Fibroblast of lung (primary cell): ENCODE measurements around the gene CHORDC1. TPM values are rescaled to one million over a fixed set of nuclear protein-coding genes. Genes with fewer than 3 reads are reported as not detected.

Experiments
- DNase-seq, 2 donors: peaks; one replicate each; pipeline versions ENCODE4 v3.0.0 to v3.0.0-alpha.2; 2010; ENCODE audit warnings: low read depth in 2 of 2
- H2AFZ ChIP-seq: 2 replicates; pipeline ENCODE4 v1.5.1; 2012; ENCODE audit warnings: low read length, control low read depth, inconsistent platforms
- H3K27ac ChIP-seq: 2 replicates; pipeline ENCODE4 v1.5.1; 2011; ENCODE audit warnings: low read length, control low read depth; ENCODE audit not compliant: insufficient read depth
- H3K27me3 ChIP-seq: 2 replicates; pipeline ENCODE4 v1.5.1; 2011; ENCODE audit warnings: mild to moderate bottlenecking, low read length; ENCODE audit not compliant: control insufficient read depth, insufficient read depth
- H3K36me3 ChIP-seq: 2 replicates; pipeline ENCODE4 v1.5.1; 2011; ENCODE audit warnings: low read length; ENCODE audit not compliant: control insufficient read depth, insufficient read depth
- H3K4me1 ChIP-seq: 2 replicates; pipeline ENCODE4 v1.5.1; 2011; ENCODE audit warnings: low read length; ENCODE audit not compliant: control insufficient read depth, insufficient read depth; ENCODE audit errors: extremely low read depth
- H3K4me2 ChIP-seq: 2 replicates; pipeline ENCODE4 v1.5.1; 2011; ENCODE audit warnings: low read length, control low read depth; ENCODE audit not compliant: insufficient read depth; ENCODE audit errors: extremely low read depth
- H3K4me3 ChIP-seq, 4 experiments: fragments of 200-600 bp in 1 of 4; sonication (generic) in 1 of 4; replicated peaks in 1 of 4; 2 replicates each; pipeline ENCODE4 v1.5.1; 2011 to 2016; ENCODE audit warnings: low read length in 4 of 4, low read depth in 3 of 4, mild to moderate bottlenecking in 3 of 4, control low read depth in 2 of 4, inconsistent platforms in 1 of 4, mixed read lengths in 1 of 4; ENCODE audit not compliant: insufficient read depth in 1 of 4; ENCODE audit errors: control extremely low read depth in 1 of 4
- H3K79me2 ChIP-seq: 2 replicates; pipeline ENCODE4 v1.5.1; 2012; ENCODE audit warnings: mild to moderate bottlenecking, low read length, inconsistent platforms; ENCODE audit not compliant: control insufficient read depth, insufficient read depth
- H3K9ac ChIP-seq: 2 replicates; pipeline ENCODE4 v1.5.1; 2011; ENCODE audit warnings: mild to moderate bottlenecking, low read length, control low read depth; ENCODE audit not compliant: insufficient read depth
- H3K9me3 ChIP-seq: 2 replicates; pipeline ENCODE4 v1.5.1; 2012; ENCODE audit warnings: low read depth, low read length; ENCODE audit not compliant: control insufficient read depth, insufficient read depth
- H4K20me1 ChIP-seq: 2 replicates; pipeline ENCODE4 v1.5.1; 2011; ENCODE audit warnings: low read length; ENCODE audit not compliant: control insufficient read depth, insufficient read depth; ENCODE audit errors: extremely low read depth
- EZH2 ChIP-seq: IDR thresholded peaks from 2 replicates; pipeline ENCODE4 v1.5.1; 2012; ENCODE audit warnings: low read length, control low read depth, mild to moderate bottlenecking; ENCODE audit errors: missing control alignments
- polyA plus RNA-seq, 2 donors: library from polyadenylated mRNA; depleted of rRNA in 1 of 2; stranded (reverse) in 1 of 2; unstranded in 1 of 2; fragments of >200 nt; gene quantifications; 2 replicates each; pipeline ENCODE4 v1.2.1, GENCODE V29; 2011 to 2012; ENCODE audit warnings: missing spikeins in 1 of 2
- total RNA-seq: library from RNA; depleted of rRNA; stranded (reverse); fragments of >200 nt; gene quantifications from 2 replicates; pipeline ENCODE4 v1.2.1, GENCODE V29; 2014
- TF ChIP-seq, protein P1 (sequence below), 2 donors: IDR thresholded peaks in 1 of 2; conservative IDR thresholded peaks in 1 of 2; 1 replicate in 1 of 2; 2 replicates in 1 of 2; pipeline ENCODE4 v1.5.1; 2011 to 2012; ENCODE audit warnings: low read length in 2 of 2, control low read depth in 1 of 2, inconsistent platforms in 1 of 2, low read depth in 1 of 2, mild to moderate bottlenecking in 1 of 2

Gene CHORDC1
- total and polyA plus RNA-seq, 2 donors (not counting 1 experiment from before 2014, with no cell fraction given) = 15.8 to 46.9 TPM

DNA sequence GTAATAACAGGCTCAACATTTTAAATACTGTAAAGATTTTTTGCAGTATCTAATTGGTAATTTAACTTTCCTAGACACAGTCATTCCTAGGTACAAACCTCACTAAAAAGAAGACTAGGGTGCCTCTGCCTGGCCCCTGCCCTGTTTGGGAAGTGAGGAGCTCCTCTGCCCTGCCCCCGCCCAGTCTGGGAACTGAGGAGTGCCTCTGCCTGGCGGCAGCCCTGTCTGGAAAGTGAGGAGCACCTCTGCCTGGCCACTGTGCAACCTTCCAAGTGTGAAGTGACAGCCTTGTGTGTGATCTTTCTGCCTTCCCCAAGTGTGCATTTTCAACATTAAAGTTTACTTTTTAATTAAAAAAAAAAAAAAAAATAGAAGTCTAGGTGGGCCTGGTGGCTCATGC is 4.2 kb downstream of the CHORDC1 start:
- DNase-seq = no peak
- Histone ChIP-seq H3K4me1 (no peaks in the 10 kb centered on the region), H3K27me3 (no peaks in the 10 kb centered on the region), H3K79me2 (peaks cover 87% of the 10 kb centered on the region), H3K36me3 (peaks cover 2% of the 10 kb centered on the region), H3K4me2 (no peak overlapping the region), H3K27ac (no peak overlapping the region), H3K4me3 (no peak overlapping the region), H3K9me3 (no peaks in the 10 kb centered on the region), H4K20me1 (no peaks in the 10 kb centered on the region), H3K9ac (no peak overlapping the region), H2AFZ (no peak overlapping the region)
- TF ChIP-seq, protein P1, sequence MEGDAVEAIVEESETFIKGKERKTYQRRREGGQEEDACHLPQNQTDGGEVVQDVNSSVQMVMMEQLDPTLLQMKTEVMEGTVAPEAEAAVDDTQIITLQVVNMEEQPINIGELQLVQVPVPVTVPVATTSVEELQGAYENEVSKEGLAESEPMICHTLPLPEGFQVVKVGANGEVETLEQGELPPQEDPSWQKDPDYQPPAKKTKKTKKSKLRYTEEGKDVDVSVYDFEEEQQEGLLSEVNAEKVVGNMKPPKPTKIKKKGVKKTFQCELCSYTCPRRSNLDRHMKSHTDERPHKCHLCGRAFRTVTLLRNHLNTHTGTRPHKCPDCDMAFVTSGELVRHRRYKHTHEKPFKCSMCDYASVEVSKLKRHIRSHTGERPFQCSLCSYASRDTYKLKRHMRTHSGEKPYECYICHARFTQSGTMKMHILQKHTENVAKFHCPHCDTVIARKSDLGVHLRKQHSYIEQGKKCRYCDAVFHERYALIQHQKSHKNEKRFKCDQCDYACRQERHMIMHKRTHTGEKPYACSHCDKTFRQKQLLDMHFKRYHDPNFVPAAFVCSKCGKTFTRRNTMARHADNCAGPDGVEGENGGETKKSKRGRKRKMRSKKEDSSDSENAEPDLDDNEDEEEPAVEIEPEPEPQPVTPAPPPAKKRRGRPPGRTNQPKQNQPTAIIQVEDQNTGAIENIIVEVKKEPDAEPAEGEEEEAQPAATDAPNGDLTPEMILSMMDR (conservative IDR thresholded peaks at IDR 0.05 in 1 of 2, IDR thresholded peaks at IDR 0.05 in 1 of 2; ENCODE audit: low read depth in 1 of 2, low read length in 2 of 2) = no peak
- TF ChIP-seq EZH2 = no peak

DNA sequence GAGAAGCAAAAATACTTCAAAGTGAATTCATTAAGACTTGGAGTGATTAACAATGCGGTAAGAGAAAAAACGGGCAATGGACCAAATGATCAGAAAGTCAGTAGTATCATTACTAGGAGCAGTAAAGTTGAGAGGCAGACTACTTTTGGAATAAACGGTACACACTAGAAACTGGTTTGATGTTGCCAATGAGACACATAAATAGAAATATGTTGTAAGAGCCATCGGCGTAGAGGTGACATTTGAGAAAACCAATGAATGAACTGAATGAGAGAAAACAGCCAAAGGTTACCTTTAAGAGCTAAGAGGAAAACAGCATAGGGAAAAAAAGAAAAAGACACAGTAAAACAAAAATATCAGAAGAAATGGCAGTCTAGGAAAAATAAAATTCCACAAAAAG is 6.2 kb downstream of the CHORDC1 start:
- Histone ChIP-seq H3K9ac (no peak overlapping the region), H3K4me2 (no peak overlapping the region), H2AFZ (no peak overlapping the region), H3K79me2 (peaks cover 79% of the 10 kb centered on the region), H4K20me1 (no peaks in the 10 kb centered on the region), H3K27me3 (no peaks in the 10 kb centered on the region), H3K4me1 (no peaks in the 10 kb centered on the region), H3K4me3 (no peak overlapping the region), H3K36me3 (peaks cover 2% of the 10 kb centered on the region), H3K27ac (no peak overlapping the region), H3K9me3 (no peaks in the 10 kb centered on the region)
- DNase-seq = no peak
- TF ChIP-seq EZH2 = no peak
- TF ChIP-seq, protein P1 (conservative IDR thresholded peaks at IDR 0.05 in 1 of 2, IDR thresholded peaks at IDR 0.05 in 1 of 2; ENCODE audit: low read depth in 1 of 2, low read length in 2 of 2) = no peak

DNA sequence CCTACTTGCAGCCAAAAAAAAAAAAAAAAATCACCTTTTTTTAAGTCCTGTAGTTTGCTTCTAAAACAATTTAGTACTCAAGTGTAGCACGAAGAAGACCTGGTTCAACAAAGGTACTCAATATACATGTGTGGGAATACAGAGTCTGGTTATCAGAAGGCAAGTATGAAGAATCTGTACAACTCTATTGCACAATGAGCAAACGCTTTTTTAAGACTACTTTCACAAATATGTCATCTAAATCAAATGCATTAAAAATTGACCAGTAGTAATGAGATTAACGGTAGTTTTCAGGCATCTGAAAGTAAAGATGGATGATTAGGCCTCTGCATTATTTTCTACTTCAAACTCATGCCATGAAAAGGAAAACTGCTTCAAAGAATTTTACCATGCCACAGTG is 9.5 kb downstream of the CHORDC1 start:
- Histone ChIP-seq H3K36me3 (peaks cover 4% of the 10 kb centered on the region), H3K4me1 (no peaks in the 10 kb centered on the region), H3K4me2 (no peak overlapping the region), H3K9me3 (no peaks in the 10 kb centered on the region), H3K9ac (no peak overlapping the region), H2AFZ (no peak overlapping the region), H3K4me3 (no peak overlapping the region), H3K27ac (no peak overlapping the region), H3K27me3 (no peaks in the 10 kb centered on the region), H3K79me2 (peaks cover 51% of the 10 kb centered on the region), H4K20me1 (no peaks in the 10 kb centered on the region)
- TF ChIP-seq, protein P1 (conservative IDR thresholded peaks at IDR 0.05 in 1 of 2, IDR thresholded peaks at IDR 0.05 in 1 of 2; ENCODE audit: low read depth in 1 of 2, low read length in 2 of 2) = no peak
- TF ChIP-seq EZH2 = no peak
- no peak for DNase-seq
